Measurements from ENCODE around the gene MRPL39. TPM values are rescaled to one million over a fixed set of nuclear protein-coding genes. Genes with fewer than 3 reads are reported as not detected.

Gene MRPL39
- total and polyA plus RNA-seq, 9 of the 15 experiments (the other 6 are each of a cell fraction or from before 2014, with no cell fraction given) = 65.4 to 247 (median 105) TPM

- no peak for TF ChIP-seq ESRRB (CRISPR knock-in tag; IDR thresholded peaks at IDR 0.05; ENCODE audit: borderline replicate concordance)
- no peak for TF ChIP-seq ZNF232 (CRISPR knock-in tag; IDR thresholded peaks at IDR 0.05)
- TF ChIP-seq SIRT6 (IDR thresholded peaks at IDR 0.05; ENCODE audit: low read depth, low read length) = no peak
- TF ChIP-seq COPS2 (conservative IDR thresholded peaks at IDR 0.05) = no peak
- no peak for TF ChIP-seq SP2 (IDR thresholded peaks at IDR 0.05; ENCODE audit: extremely low read depth, low read depth, low read length, poor library complexity, severe bottlenecking)
- peak; percentile 89 for TF ChIP-seq NBN (IDR thresholded peaks at IDR 0.05; ENCODE audit: low read depth)
- TF ChIP-seq ARID4B (CRISPR knock-in tag; IDR thresholded peaks at IDR 0.05) = peak; percentile 80
- no peak for TF ChIP-seq HBP1 (CRISPR knock-in tag; IDR thresholded peaks at IDR 0.05)
- TF ChIP-seq TGIF2 (CRISPR knock-in tag; IDR thresholded peaks at IDR 0.05) = no peak
- no peak for TF ChIP-seq GATA2 (CRISPR knock-in tag; IDR thresholded peaks at IDR 0.05)
- peak; percentile 94 for TF ChIP-seq POLR2AphosphoS5 (IDR thresholded peaks at IDR 0.05; ENCODE audit: control insufficient read depth, insufficient read depth, low read depth, low read length)
- peak; percentile 99 for TF ChIP-seq SIN3B (IDR thresholded peaks at IDR 0.05; ENCODE audit: low read depth)
- TF ChIP-seq SIN3A (IDR thresholded peaks at IDR 0.05; ENCODE audit: borderline replicate concordance in 2 of 2, control insufficient read depth in 1 of 2, low read depth in 2 of 2, low read length in 2 of 2) = peak; percentile 66 to 75; a peak in 2 of 4 replicates
- 0 out of 4 replicates have a peak, but pooled peaks of 1 of the 2 experiments have one; percentile 44 for TF ChIP-seq FOXA3 (CRISPR knock-in tag; conservative IDR thresholded peaks at IDR 0.05 in 1 of 2, IDR thresholded peaks at IDR 0.05 in 1 of 2)
- TF ChIP-seq ZBTB49 (CRISPR knock-in tag; IDR thresholded peaks at IDR 0.05; ENCODE audit: borderline replicate concordance) = no peak
- no peak for TF ChIP-seq XRCC3 (IDR thresholded peaks at IDR 0.05)
- TF ChIP-seq MECOM (CRISPR knock-in tag; IDR thresholded peaks at IDR 0.05) = no peak
Observed at GRCh38 chr21:25607151-25608043, at the start of gene MRPL39 (continued).
